OCI-LY3 (cell line): ENCODE data around the gene CNTRL.

Experiments used
- H2AFZ ChIP-seq: fragments of 200-600, 300-600 bp; shearing (Covaris generic); 2 replicates; pipeline ENCODE4 v1.6.0; 2014; ENCODE audit warnings: antibody characterized with exemption, low read depth, low read length
- H3K27ac ChIP-seq: fragments of 200-600, 300-600 bp; sonication (generic); 2 replicates; pipeline ENCODE4 v1.5.1; 2014; ENCODE audit warnings: mild to moderate bottlenecking, low read length, moderate library complexity, mixed read lengths
- H3K27me3 ChIP-seq: fragments of 200-600, 300-600 bp; sonication (generic); 2 replicates; pipeline ENCODE4 v1.6.1; 2014; ENCODE audit warnings: low read depth, low read length, mixed read lengths
- H3K36me3 ChIP-seq: fragments of 200-600, 300-600 bp; sonication (generic); replicated peaks from 2 replicates; pipeline ENCODE3; 2014; ENCODE audit warnings: low read depth, low read length, mixed read lengths
- H3K4me1 ChIP-seq: fragments of 300-600, 200-600 bp; sonication (generic); 2 replicates; pipeline ENCODE4 v1.6.1; 2014; ENCODE audit warnings: low read length, mixed read lengths
- H3K4me2 ChIP-seq: fragments of 200-600, 300-600 bp; sonication (generic); 2 replicates; pipeline ENCODE4 v1.6.1; 2014; ENCODE audit warnings: low read length, mixed read lengths
- H3K4me3 ChIP-seq: fragments of 300-600, 200-600 bp; sonication (generic); 2 replicates; pipeline ENCODE4 v1.5.1; 2014; ENCODE audit warnings: antibody characterized with exemption, mild to moderate bottlenecking, low read length, moderate library complexity
- H3K79me2 ChIP-seq: fragments of 300-600, 200-600 bp; shearing (Covaris generic); 2 replicates; pipeline ENCODE4 v1.6.1; 2014; ENCODE audit warnings: mild to moderate bottlenecking, low read length, mixed read lengths
- H3K9ac ChIP-seq: fragments of 300-600, 200-600 bp; shearing (Covaris generic); 2 replicates; pipeline ENCODE4 v1.6.0; 2014; ENCODE audit warnings: mild to moderate bottlenecking, low read length, moderate library complexity
- H3K9me3 ChIP-seq: fragments of 200-600, 300-600 bp; shearing (Covaris generic); 2 replicates; pipeline ENCODE4 v1.6.1; 2014; ENCODE audit warnings: low read length, mixed read lengths; ENCODE audit not compliant: insufficient read depth
- H4K20me1 ChIP-seq: fragments of 200-600, 300-600 bp; sonication (generic); 2 replicates; pipeline ENCODE4 v1.6.1; 2016; ENCODE audit warnings: low read length, mixed read lengths; ENCODE audit not compliant: insufficient read depth
- EZH2phosphoT487 ChIP-seq: fragments of 200-600 bp; shearing (Covaris generic); IDR thresholded peaks from 2 replicates; pipeline ENCODE4 v1.6.1; 2018; ENCODE audit warnings: antibody characterized with exemption, mixed run types, low read depth
- TF ChIP-seq, protein P1 (sequence below): fragments of 200-600, 300-600 bp; sonication (generic); IDR thresholded peaks from 2 replicates; pipeline ENCODE4 v1.5.1; 2014; ENCODE audit warnings: antibody characterized with exemption, low read length, low read depth

CNTRL gene

DNA sequence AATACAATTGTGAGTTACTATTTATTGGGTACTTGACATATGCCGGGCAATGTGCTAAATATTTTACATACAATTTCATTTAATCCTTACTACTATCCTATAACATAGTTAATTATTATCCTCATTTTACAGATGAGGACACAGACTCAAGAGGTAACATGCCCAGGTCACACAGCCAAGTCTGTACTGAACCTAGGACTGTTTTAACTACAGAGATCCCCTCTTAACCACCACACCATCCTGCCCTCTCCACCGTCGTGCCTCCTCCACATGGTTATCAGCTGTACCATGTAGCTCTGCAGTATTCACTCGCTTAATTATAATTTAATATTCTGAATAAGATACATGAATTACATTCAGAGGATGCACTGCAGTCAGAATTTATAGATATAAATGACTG is 121.6 kb downstream of the CNTRL start:
- Histone ChIP-seq H3K79me2 (peaks cover 100% of the 10 kb centered on the region), H3K4me1 (peaks cover 51% of the 10 kb centered on the region), H4K20me1 (peaks cover 92% of the 10 kb centered on the region), H3K9me3 (no peaks in the 10 kb centered on the region), H3K4me2 (0 out of 2 replicates have a peak overlapping the region, but pooled peaks have one; percentile 1), H3K27me3 (no peaks in the 10 kb centered on the region), H3K4me3 (no peak overlapping the region), H2AFZ (no peak overlapping the region), H3K9ac (no peak overlapping the region), H3K27ac (no peak overlapping the region), H3K36me3 (peaks cover 3% of the 10 kb centered on the region)
- no peak for TF ChIP-seq EZH2phosphoT487
- TF ChIP-seq, protein P1, sequence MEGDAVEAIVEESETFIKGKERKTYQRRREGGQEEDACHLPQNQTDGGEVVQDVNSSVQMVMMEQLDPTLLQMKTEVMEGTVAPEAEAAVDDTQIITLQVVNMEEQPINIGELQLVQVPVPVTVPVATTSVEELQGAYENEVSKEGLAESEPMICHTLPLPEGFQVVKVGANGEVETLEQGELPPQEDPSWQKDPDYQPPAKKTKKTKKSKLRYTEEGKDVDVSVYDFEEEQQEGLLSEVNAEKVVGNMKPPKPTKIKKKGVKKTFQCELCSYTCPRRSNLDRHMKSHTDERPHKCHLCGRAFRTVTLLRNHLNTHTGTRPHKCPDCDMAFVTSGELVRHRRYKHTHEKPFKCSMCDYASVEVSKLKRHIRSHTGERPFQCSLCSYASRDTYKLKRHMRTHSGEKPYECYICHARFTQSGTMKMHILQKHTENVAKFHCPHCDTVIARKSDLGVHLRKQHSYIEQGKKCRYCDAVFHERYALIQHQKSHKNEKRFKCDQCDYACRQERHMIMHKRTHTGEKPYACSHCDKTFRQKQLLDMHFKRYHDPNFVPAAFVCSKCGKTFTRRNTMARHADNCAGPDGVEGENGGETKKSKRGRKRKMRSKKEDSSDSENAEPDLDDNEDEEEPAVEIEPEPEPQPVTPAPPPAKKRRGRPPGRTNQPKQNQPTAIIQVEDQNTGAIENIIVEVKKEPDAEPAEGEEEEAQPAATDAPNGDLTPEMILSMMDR, result no peak

DNA sequence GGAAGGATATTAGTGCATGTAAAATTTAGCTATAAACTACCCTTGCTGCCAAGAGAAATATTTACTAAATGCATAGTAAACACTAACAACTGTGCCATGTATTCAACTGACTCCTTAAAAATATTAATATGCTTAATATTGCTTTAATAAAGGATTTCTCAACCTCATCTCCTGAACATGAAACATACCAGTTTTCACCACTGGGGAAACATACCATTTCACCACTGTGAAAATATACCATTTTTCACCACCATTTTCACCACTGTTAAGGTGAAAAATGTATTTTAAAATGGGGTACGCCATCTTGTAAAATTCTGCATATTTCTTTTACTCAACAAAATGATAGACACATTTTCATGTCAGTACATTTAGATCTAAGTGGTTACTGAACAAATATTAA is 122.4 kb downstream of the CNTRL start:
- no peak overlapping the region for H3K4me2 ChIP-seq
- peaks cover 87% of the 10 kb centered on the region for H4K20me1 ChIP-seq

DNA sequence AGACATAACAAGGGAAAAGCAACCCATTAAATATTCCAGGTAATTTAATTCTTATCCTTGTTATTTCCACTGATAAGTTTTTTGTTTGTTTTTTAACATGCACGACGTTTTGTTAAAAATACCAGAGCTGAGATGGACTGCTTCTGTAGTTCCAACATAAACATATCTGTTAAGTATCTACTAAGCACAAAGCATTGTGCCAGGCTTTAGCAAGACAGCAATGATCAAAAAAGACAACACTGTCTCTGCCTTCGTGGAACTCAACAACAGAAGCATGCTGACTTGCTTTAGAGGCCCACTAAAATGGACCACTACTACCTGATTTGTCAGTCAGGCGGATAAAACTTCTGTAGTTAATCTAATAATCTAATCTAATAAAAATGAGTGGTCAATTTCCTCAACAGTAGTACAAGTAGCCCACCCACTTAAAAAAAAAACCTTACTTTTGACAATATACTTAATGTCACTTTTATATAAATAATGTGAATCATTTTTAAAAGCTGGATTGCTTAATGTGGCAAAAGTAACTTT is 123.8 kb downstream of the CNTRL start:
- no peak for TF ChIP-seq EZH2phosphoT487
- TF ChIP-seq, protein P1, result no peak

More for the DNA sequence above, 122.4 kb downstream of the CNTRL start:
- Histone ChIP-seq H3K79me2 (peaks cover 97% of the 10 kb centered on the region), H3K4me1 (peaks cover 51% of the 10 kb centered on the region), H3K27ac (no peak overlapping the region), H3K27me3 (no peaks in the 10 kb centered on the region), H3K9me3 (no peaks in the 10 kb centered on the region), H3K36me3 (peaks cover 3% of the 10 kb centered on the region), H3K4me3 (no peak overlapping the region), H3K9ac (no peak overlapping the region), H2AFZ (no peak overlapping the region)
- TF ChIP-seq, protein P1, result no peak
- no peak for TF ChIP-seq EZH2phosphoT487

DNA sequence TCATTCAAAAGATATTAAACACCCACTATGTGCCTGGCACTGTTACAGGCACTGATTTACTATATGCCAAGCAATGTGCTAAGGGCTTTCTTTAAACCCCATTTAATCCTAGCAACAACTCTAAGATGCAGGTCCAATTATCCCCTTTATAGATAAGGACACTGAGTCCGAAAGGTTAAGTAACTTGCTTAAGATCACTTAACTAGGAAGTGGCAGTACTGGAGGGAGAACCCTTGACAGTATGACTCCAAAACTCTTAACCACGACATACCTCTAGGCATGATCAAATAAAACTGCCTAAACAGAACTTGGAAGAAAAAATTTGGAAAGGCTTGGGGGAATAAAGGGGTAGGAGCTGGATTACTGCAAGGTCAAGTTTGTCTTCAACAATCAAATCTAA is 125.2 kb downstream of the CNTRL start:
- Histone ChIP-seq H3K4me3 (peak overlapping the region; percentile 90), H4K20me1 (peaks cover 61% of the 10 kb centered on the region), H3K27me3 (no peaks in the 10 kb centered on the region), H3K4me2 (peak overlapping the region; percentile 95), H3K27ac (no peak overlapping the region), H3K9ac (peak overlapping the region; percentile 80), H3K4me1 (peaks cover 50% of the 10 kb centered on the region), H3K36me3 (peaks cover 3% of the 10 kb centered on the region), H2AFZ (no peak overlapping the region), H3K9me3 (no peaks in the 10 kb centered on the region), H3K79me2 (peaks cover 72% of the 10 kb centered on the region)
- no peak for TF ChIP-seq EZH2phosphoT487
- TF ChIP-seq, protein P1, result no peak

More for the DNA sequence above, 123.8 kb downstream of the CNTRL start:
- Histone ChIP-seq H2AFZ (no peak overlapping the region), H3K4me2 (no peak overlapping the region), H3K9me3 (no peaks in the 10 kb centered on the region), H3K4me3 (no peak overlapping the region), H3K9ac (no peak overlapping the region), H3K79me2 (peaks cover 86% of the 10 kb centered on the region), H3K4me1 (peaks cover 54% of the 10 kb centered on the region), H3K27ac (no peak overlapping the region), H3K36me3 (peaks cover 3% of the 10 kb centered on the region), H3K27me3 (no peaks in the 10 kb centered on the region), H4K20me1 (peaks cover 74% of the 10 kb centered on the region)
